ENCODE data around the gene HOXC9.

Gene HOXC9

DNA sequence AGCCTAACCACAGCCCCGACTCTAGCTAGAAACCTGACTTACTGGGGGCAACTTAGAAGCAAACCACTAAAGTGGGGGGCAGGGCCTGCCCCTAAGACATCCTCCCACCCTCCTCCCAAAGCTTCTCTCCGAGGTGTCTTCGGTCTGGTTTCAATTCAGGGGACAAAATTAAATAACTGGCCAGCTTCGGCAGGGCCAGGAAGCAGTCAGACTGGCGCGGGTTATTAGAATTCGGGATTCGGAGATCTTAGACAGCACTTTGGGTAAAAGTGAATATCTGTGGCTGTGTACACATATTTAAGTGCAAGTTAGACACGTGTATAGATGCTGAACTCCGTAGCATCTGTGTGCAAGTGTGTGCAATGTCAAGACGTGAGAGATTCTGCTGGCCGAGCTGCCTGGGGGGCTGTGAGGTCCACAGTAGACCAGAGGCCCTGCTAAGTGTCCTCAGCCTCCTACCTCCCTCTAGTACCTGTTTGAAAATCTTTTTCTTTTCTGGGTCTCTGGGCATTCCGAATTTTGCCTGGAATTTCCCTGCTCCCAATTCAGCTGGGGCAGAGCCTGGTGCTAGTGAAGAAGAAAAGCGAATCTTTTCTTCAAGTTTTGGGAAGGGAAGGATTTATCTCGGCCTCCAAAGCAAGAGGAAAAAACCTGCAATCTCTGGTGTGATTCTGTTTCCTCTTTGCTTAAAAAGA lies 19.0 kb upstream of the HOXC9 start:
- DNase-seq (peak; percentile 38), ATAC-seq (ENCODE audit: insufficient read depth, low read depth) (peak; percentile 71)
- no peak overlapping the region for H2AFZ ChIP-seq (ENCODE audit: low read depth, low read length)
- no peak overlapping the region for H3K4me2 ChIP-seq (ENCODE audit: insufficient read depth, low read length)
- no peak overlapping the region for H3K9ac ChIP-seq (ENCODE audit: low read depth, low read length)
- H3K4me3 ChIP-seq (ENCODE audit: low read depth in 1 of 2, low read length in 2 of 2): no peak overlapping the region
- H3K79me2 ChIP-seq (ENCODE audit: insufficient read depth, low read length): no peaks in the 10 kb centered on the region
- H3K27ac ChIP-seq (ENCODE audit: low read length): no peak overlapping the region
- H3K27me3 ChIP-seq (ENCODE audit: insufficient read depth, low read length, poor library complexity): peaks cover 66% of the 10 kb centered on the region
- no peaks in the 10 kb centered on the region for H3K36me3 ChIP-seq (ENCODE audit: insufficient read depth, low read length)
- no peaks in the 10 kb centered on the region for H3K9me3 ChIP-seq (ENCODE audit: insufficient read depth, low read length, severe bottlenecking)
- no peak for TF ChIP-seq CTCF (IDR thresholded peaks at IDR 0.05; ENCODE audit: borderline replicate concordance, extremely low read depth, low read length, poor library complexity, severe bottlenecking)
- TF ChIP-seq EZH2 (IDR thresholded peaks at IDR 0.05; ENCODE audit: borderline replicate concordance, low read depth, low read length, severe bottlenecking): no peak
- H4K20me1 ChIP-seq (ENCODE audit: insufficient read depth, low read length): no peaks in the 10 kb centered on the region
- H3K4me1 ChIP-seq (ENCODE audit: insufficient read depth, low read length): peaks cover 5% of the 10 kb centered on the region

GRCh38 chr12:53981634-53982565 lies 18.1 kb upstream of the HOXC9 start:
- Histone ChIP-seq H3K27me3 (ENCODE audit: insufficient read depth, low read length, poor library complexity) (peaks cover 74% of the 10 kb centered on the region), H3K27ac (ENCODE audit: low read length) (no peak overlapping the region), H2AFZ (ENCODE audit: low read depth, low read length) (no peak overlapping the region), H3K9ac (ENCODE audit: low read depth, low read length) (no peak overlapping the region), H3K9me3 (ENCODE audit: insufficient read depth, low read length, severe bottlenecking) (no peaks in the 10 kb centered on the region), H4K20me1 (ENCODE audit: insufficient read depth, low read length) (no peaks in the 10 kb centered on the region), H3K79me2 (ENCODE audit: insufficient read depth, low read length) (no peaks in the 10 kb centered on the region), H3K4me3 (ENCODE audit: low read depth in 1 of 2, low read length in 2 of 2) (no peak overlapping the region), H3K4me1 (ENCODE audit: insufficient read depth, low read length) (peaks cover 5% of the 10 kb centered on the region), H3K4me2 (ENCODE audit: insufficient read depth, low read length) (no peak overlapping the region), H3K36me3 (ENCODE audit: insufficient read depth, low read length) (no peaks in the 10 kb centered on the region)
- TF ChIP-seq CTCF (IDR thresholded peaks at IDR 0.05; ENCODE audit: borderline replicate concordance, extremely low read depth, low read length, poor library complexity, severe bottlenecking) (no peak), EZH2 (IDR thresholded peaks at IDR 0.05; ENCODE audit: borderline replicate concordance, low read depth, low read length, severe bottlenecking) (no peak)
- ATAC-seq (ENCODE audit: insufficient read depth, low read depth): no peak
- no peak for DNase-seq

DNA sequence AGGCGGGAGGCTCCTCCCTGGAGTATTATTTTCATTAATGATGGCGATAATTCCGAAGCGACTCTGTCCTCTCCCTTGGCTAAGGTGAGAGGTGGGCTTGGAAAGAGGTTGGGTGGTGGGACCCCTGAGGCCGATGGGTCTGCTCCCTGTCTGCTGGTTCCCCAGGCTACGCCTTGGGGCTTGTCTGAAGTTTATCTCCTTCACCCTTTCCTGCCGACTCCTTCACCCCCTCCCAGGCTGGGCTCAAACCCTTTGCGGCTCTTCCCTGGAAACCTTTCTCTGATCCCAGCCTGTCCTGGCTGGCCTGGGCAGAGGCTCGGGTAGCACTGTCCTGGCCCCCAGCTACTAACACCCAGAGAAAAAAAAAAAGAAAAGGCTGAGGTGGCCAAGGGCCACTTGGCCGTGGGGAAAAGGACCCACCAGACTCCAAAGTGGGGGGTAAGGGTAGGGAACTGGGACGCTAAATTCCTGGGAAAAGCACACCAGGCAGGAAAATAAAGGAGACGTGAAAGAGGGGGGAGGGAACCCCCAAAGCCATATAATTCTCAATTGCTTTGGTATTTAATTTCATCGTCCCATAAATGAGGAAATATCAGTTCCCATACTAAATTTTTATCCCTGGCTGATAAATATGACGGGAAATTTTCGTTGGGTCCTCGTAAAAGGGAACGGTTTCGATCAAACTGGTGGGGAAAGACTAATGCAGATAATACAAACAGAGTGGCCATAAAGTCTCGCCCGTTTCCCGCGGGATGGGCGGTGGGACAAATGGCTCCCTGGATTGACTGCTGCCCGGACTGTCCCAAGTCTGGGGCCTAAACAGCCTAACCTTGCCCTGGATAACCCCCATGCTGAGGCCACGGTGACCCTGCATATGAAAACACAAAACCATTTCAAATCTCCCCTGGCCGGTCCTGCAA lies 17.1 kb upstream of the HOXC9 start:
- Histone ChIP-seq H3K9ac (ENCODE audit: low read depth, low read length) (no peak overlapping the region), H3K4me2 (ENCODE audit: insufficient read depth, low read length) (no peak overlapping the region), H3K27me3 (ENCODE audit: insufficient read depth, low read length, poor library complexity) (peaks cover 77% of the 10 kb centered on the region), H4K20me1 (ENCODE audit: insufficient read depth, low read length) (no peaks in the 10 kb centered on the region), H3K9me3 (ENCODE audit: insufficient read depth, low read length, severe bottlenecking) (no peaks in the 10 kb centered on the region), H2AFZ (ENCODE audit: low read depth, low read length) (no peak overlapping the region), H3K27ac (ENCODE audit: low read length) (no peak overlapping the region), H3K79me2 (ENCODE audit: insufficient read depth, low read length) (no peaks in the 10 kb centered on the region), H3K4me3 (ENCODE audit: low read depth in 1 of 2, low read length in 2 of 2) (no peak overlapping the region), H3K36me3 (ENCODE audit: insufficient read depth, low read length) (no peaks in the 10 kb centered on the region), H3K4me1 (ENCODE audit: insufficient read depth, low read length) (peaks cover 3% of the 10 kb centered on the region)
- no peak for DNase-seq
- TF ChIP-seq CTCF (IDR thresholded peaks at IDR 0.05; ENCODE audit: borderline replicate concordance, extremely low read depth, low read length, poor library complexity, severe bottlenecking) (no peak), EZH2 (IDR thresholded peaks at IDR 0.05; ENCODE audit: borderline replicate concordance, low read depth, low read length, severe bottlenecking) (no peak)
- no peak for ATAC-seq (ENCODE audit: insufficient read depth, low read depth)
